DND-41 (cell line): ENCODE results near the gene MRM3.
"Not testable (repeated sequence)": the region's sequence is repeated elsewhere in the genome, so short reads cannot be mapped to it uniquely, and the experiment has no call there.

Experiments used
- ATAC-seq: fragments of 200-7000 bp; cut with Tn5 transposase; 3 replicates; pipeline ENCODE4 v1.9.1; 2021; ENCODE audit warnings: low read depth; ENCODE audit not compliant: insufficient read depth
- DNase-seq: peaks from one replicate; pipeline ENCODE4 v3.0.0-alpha.2; 2020
- H2AFZ ChIP-seq: 2 replicates; pipeline ENCODE4 v1.6.0; 2012; ENCODE audit warnings: low read depth, low read length
- H3K27ac ChIP-seq: 2 replicates; pipeline ENCODE4 v1.5.1; 2012; ENCODE audit warnings: low read length, inconsistent platforms
- H3K27me3 ChIP-seq: fragments of 200-600 bp; sonication (generic); 2 replicates; pipeline ENCODE4 v1.6.0; 2012; ENCODE audit warnings: low read length, mild to moderate bottlenecking, inconsistent platforms; ENCODE audit not compliant: insufficient read depth, poor library complexity
- H3K36me3 ChIP-seq: 2 replicates; pipeline ENCODE4 v1.5.1; 2012; ENCODE audit warnings: low read length, inconsistent platforms; ENCODE audit not compliant: insufficient read depth
- H3K4me1 ChIP-seq: 2 replicates; pipeline ENCODE4 v1.5.1; 2012; ENCODE audit warnings: mild to moderate bottlenecking, low read length; ENCODE audit not compliant: insufficient read depth
- H3K4me2 ChIP-seq: 2 replicates; pipeline ENCODE4 v1.6.0; 2012; ENCODE audit warnings: mild to moderate bottlenecking, moderate library complexity, low read length, inconsistent platforms; ENCODE audit not compliant: insufficient read depth
- H3K4me3 ChIP-seq, 2 experiments: fragments of 200-600 bp in 1 of 2; shearing (Covaris generic) in 1 of 2; 2 replicates each; pipeline ENCODE4 v1.5.1; 2012 to 2016; ENCODE audit warnings: inconsistent platforms in 2 of 2, low read length in 2 of 2, mild to moderate bottlenecking in 2 of 2, low read depth in 1 of 2, moderate library complexity in 1 of 2
- H3K79me2 ChIP-seq: 2 replicates; pipeline ENCODE4 v1.6.0; 2012; ENCODE audit warnings: low read length, inconsistent platforms; ENCODE audit not compliant: insufficient read depth
- H3K9ac ChIP-seq: 2 replicates; pipeline ENCODE4 v1.6.0; 2012; ENCODE audit warnings: low read depth, mild to moderate bottlenecking, inconsistent platforms, low read length, moderate library complexity
- H3K9me3 ChIP-seq: 2 replicates; pipeline ENCODE4 v1.5.1; 2012; ENCODE audit warnings: low read length, moderate library complexity, mild to moderate bottlenecking, inconsistent platforms; ENCODE audit not compliant: insufficient read depth, severe bottlenecking
- H4K20me1 ChIP-seq: 2 replicates; pipeline ENCODE4 v1.6.0; 2012; ENCODE audit warnings: low read length; ENCODE audit not compliant: insufficient read depth
- CTCF ChIP-seq: IDR thresholded peaks from 2 replicates; pipeline ENCODE4 v1.5.1; 2012; ENCODE audit warnings: borderline replicate concordance, low read length, moderate library complexity, mild to moderate bottlenecking; ENCODE audit not compliant: poor library complexity, severe bottlenecking; ENCODE audit errors: extremely low read depth
- EZH2 ChIP-seq: IDR thresholded peaks from 3 replicates; pipeline ENCODE4 v1.6.1; 2012; ENCODE audit warnings: borderline replicate concordance, low read depth, mild to moderate bottlenecking, moderate library complexity, low read length, inconsistent platforms; ENCODE audit not compliant: severe bottlenecking

Gene MRM3

GRCh38 chr17:746783-747629 is 35.1 kb upstream of the MRM3 start:
- Histone ChIP-seq H3K36me3 (peaks cover 76% of the 10 kb centered on the region), H3K9me3 (no peaks in the 10 kb centered on the region), H3K79me2 (peaks cover 96% of the 10 kb centered on the region), H3K4me3 (no peak overlapping the region), H3K4me1 (peaks cover 36% of the 10 kb centered on the region), H3K9ac (no peak overlapping the region), H3K27me3 (no peaks in the 10 kb centered on the region), H3K4me2 (no peak overlapping the region), H3K27ac (no peak overlapping the region), H4K20me1 (peaks cover 81% of the 10 kb centered on the region), H2AFZ (no peak overlapping the region)
- ATAC-seq (no peak), DNase-seq (no peak)
- no peak for TF ChIP-seq EZH2
- no peak for TF ChIP-seq CTCF

- Histone ChIP-seq H3K36me3 (peaks cover 60% of the 10 kb centered on the region), H3K4me1 (peaks cover 43% of the 10 kb centered on the region), H3K79me2 (peaks cover 82% of the 10 kb centered on the region), H4K20me1 (peaks cover 66% of the 10 kb centered on the region)
- H3K4me2 ChIP-seq, H3K4me3 ChIP-seq, H3K27me3 ChIP-seq, H3K9ac ChIP-seq, H3K9me3 ChIP-seq, DNase-seq, H2AFZ ChIP-seq, ATAC-seq, H3K27ac ChIP-seq: not testable (repeated sequence)
Measured at GRCh38 chr17:748604-749003, 33.5 kb upstream of the MRM3 start.

GRCh38 chr17:749359-749758 is 32.8 kb upstream of the MRM3 start:
- not testable (repeated sequence) for H3K9me3 ChIP-seq, DNase-seq, H2AFZ ChIP-seq, H3K27ac ChIP-seq, H3K27me3 ChIP-seq, ATAC-seq, H3K9ac ChIP-seq
- H3K79me2 ChIP-seq = peaks cover 74% of the 10 kb centered on the region
- peak overlapping the region; percentile 90; the same call in 1 of the 2 replicates for H3K4me2 ChIP-seq
- H3K4me3 ChIP-seq = peak overlapping the region in 1 of 2 experiments; percentile 96; a peak in 2 of 4 replicates
- H3K4me1 ChIP-seq = peaks cover 43% of the 10 kb centered on the region
- peaks cover 58% of the 10 kb centered on the region for H4K20me1 ChIP-seq
- H3K36me3 ChIP-seq = peaks cover 52% of the 10 kb centered on the region

- Histone ChIP-seq H3K4me3 (peak overlapping the region; percentile 74 to 96; a peak in 3 of 4 replicates), H4K20me1 (peaks cover 46% of the 10 kb centered on the region), H3K79me2 (peaks cover 62% of the 10 kb centered on the region), H2AFZ (no peak overlapping the region), H3K4me1 (peaks cover 35% of the 10 kb centered on the region), H3K27ac (peak overlapping the region; percentile 91), H3K4me2 (peak overlapping the region; percentile 90), H3K27me3 (no peaks in the 10 kb centered on the region), H3K9ac (peak overlapping the region; percentile 97), H3K36me3 (peaks cover 40% of the 10 kb centered on the region), H3K9me3 (no peaks in the 10 kb centered on the region)
- DNase-seq = no peak
- ATAC-seq = no peak
- TF ChIP-seq EZH2 (no peak), CTCF (no peak)
Measured at GRCh38 chr17:750431-751037, 31.6 kb upstream of the MRM3 start.
